IPS-15b (cell line): ENCODE data around the gene GAMT.

Experiments
- H3K27me3 ChIP-seq: one replicate; pipeline ENCODE4 v1.6.1; 2013; ENCODE audit warnings: low read length; ENCODE audit not compliant: control insufficient read depth, insufficient read depth
- H3K36me3 ChIP-seq: one replicate; pipeline ENCODE4 v1.6.1; 2013; ENCODE audit warnings: low read length; ENCODE audit not compliant: control insufficient read depth, insufficient read depth
- H3K4me1 ChIP-seq: one replicate; pipeline ENCODE4 v1.6.1; 2013; ENCODE audit warnings: mild to moderate bottlenecking, low read length; ENCODE audit not compliant: control insufficient read depth, insufficient read depth
- H3K4me3 ChIP-seq: one replicate; pipeline ENCODE4 v1.5.1; 2013; ENCODE audit warnings: low read depth, low read length
- H3K9ac ChIP-seq: one replicate; pipeline ENCODE4 v1.6.1; 2013; ENCODE audit warnings: low read depth, mild to moderate bottlenecking, low read length
- H3K9me3 ChIP-seq: one replicate; pipeline ENCODE4 v1.6.1; 2013; ENCODE audit warnings: mild to moderate bottlenecking, low read length; ENCODE audit not compliant: control insufficient read depth, insufficient read depth

GAMT gene

GRCh38 chr19:1383312-1384084 is 17.8 kb downstream of the GAMT start, which contains the start of gene NDUFS7:
Gene NDUFS7, plus strand, starts transcription at chr19:1383907. Its CDS starts 20 bp downstream, at chr19:1383927.
- peaks cover 6% of the 10 kb centered on the region for H3K4me1 ChIP-seq

GRCh38 chr19:1383017-1383311 is 18.4 kb downstream of the GAMT start:
- H3K4me1 ChIP-seq, result peaks cover 6% of the 10 kb centered on the region
- H3K27me3 ChIP-seq, result no peaks in the 10 kb centered on the region
- H3K9me3 ChIP-seq, result no peaks in the 10 kb centered on the region
- H3K9ac ChIP-seq, result no peak overlapping the region
- H3K4me3 ChIP-seq, result peak overlapping the region; percentile 33
- peaks cover 5% of the 10 kb centered on the region for H3K36me3 ChIP-seq

More at GRCh38 chr19:1383312-1384084, 17.8 kb downstream of the GAMT start, which contains the start of gene NDUFS7:
- H3K9ac ChIP-seq, result peak within 1 kb of the TSS; percentile 79
- H3K36me3 ChIP-seq, result peaks cover 10% of the 10 kb centered on the region
- no peaks in the 10 kb centered on the region for H3K9me3 ChIP-seq
- H3K27me3 ChIP-seq, result no peaks in the 10 kb centered on the region
- peak within 1 kb of the TSS; percentile 86 for H3K4me3 ChIP-seq

DNA sequence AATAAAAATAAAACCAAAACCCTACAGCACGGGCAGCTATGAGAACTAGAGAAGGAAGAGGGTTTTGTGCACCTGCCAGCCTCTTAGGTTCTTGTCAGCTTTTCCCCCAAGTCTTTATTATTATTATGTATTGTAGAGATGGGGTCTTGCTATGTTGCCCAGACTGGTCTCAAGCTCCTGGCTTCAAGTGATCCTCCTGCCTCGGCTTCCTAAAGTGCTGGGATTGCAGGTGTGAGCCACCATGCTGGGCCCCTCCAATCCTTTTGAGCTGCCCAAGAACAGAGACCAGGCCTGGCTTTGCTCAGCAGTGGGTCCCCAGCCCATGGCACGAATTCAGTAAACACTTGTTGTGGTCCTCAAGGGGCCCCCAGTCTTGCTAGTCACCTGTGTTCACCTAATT is 19.1 kb downstream of the GAMT start:
- Histone ChIP-seq H3K9me3 (no peaks in the 10 kb centered on the region), H3K4me1 (peaks cover 6% of the 10 kb centered on the region), H3K27me3 (no peaks in the 10 kb centered on the region), H3K9ac (no peak overlapping the region), H3K4me3 (no peak overlapping the region), H3K36me3 (peaks cover 8% of the 10 kb centered on the region)

GRCh38 chr19:1379961-1380489 is 21.3 kb downstream of the GAMT start:
- H3K4me3 ChIP-seq, result no peak overlapping the region
- H3K9ac ChIP-seq, result no peak overlapping the region
- H3K9me3 ChIP-seq, result no peaks in the 10 kb centered on the region
- peaks cover 12% of the 10 kb centered on the region for H3K36me3 ChIP-seq
- peaks cover 6% of the 10 kb centered on the region for H3K4me1 ChIP-seq
- no peaks in the 10 kb centered on the region for H3K27me3 ChIP-seq

GRCh38 chr19:1379126-1379905 is 22.0 kb downstream of the GAMT start:
- peaks cover 6% of the 10 kb centered on the region for H3K4me1 ChIP-seq
- H3K27me3 ChIP-seq, result no peaks in the 10 kb centered on the region
- peaks cover 14% of the 10 kb centered on the region for H3K36me3 ChIP-seq
- no peak overlapping the region for H3K4me3 ChIP-seq
- no peaks in the 10 kb centered on the region for H3K9me3 ChIP-seq
- H3K9ac ChIP-seq, result no peak overlapping the region

GRCh38 chr19:1377965-1378785 is 23.2 kb downstream of the GAMT start:
- Histone ChIP-seq H3K4me3 (no peak overlapping the region), H3K36me3 (peaks cover 26% of the 10 kb centered on the region), H3K4me1 (peaks cover 6% of the 10 kb centered on the region)

GRCh38 chr19:1377176-1377964 is 24.0 kb downstream of the GAMT start:
- H3K9me3 ChIP-seq, result no peaks in the 10 kb centered on the region
- peaks cover 31% of the 10 kb centered on the region for H3K36me3 ChIP-seq
- H3K27me3 ChIP-seq, result no peaks in the 10 kb centered on the region
- peaks cover 6% of the 10 kb centered on the region for H3K4me1 ChIP-seq
- no peak overlapping the region for H3K9ac ChIP-seq
- H3K4me3 ChIP-seq, result no peak overlapping the region

More at GRCh38 chr19:1377965-1378785, 23.2 kb downstream of the GAMT start:
- Histone ChIP-seq H3K9ac (no peak overlapping the region), H3K27me3 (no peaks in the 10 kb centered on the region), H3K9me3 (no peaks in the 10 kb centered on the region)

DNA sequence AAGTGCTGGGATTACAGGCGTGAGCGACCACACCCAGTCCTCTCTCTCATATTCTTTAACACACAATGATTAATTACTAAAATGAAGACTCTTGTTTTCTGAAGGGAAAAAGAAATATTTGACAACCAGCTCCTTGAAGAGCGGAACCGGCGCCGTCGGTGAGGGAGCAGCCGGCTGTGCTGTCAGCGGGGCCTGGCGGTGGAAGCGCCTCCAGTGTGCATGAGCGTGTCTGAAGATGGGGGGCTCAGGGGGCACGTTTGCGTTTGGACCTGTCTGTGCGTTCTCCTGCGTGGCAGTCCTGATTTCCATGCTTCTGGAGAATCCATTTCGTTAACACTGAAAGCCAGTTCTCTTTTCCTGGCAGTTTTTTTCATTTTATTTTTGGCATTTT is 24.9 kb downstream of the GAMT start:
- no peak overlapping the region for H3K9ac ChIP-seq
- no peak overlapping the region for H3K4me3 ChIP-seq
- H3K27me3 ChIP-seq, result no peaks in the 10 kb centered on the region
- peaks cover 32% of the 10 kb centered on the region for H3K36me3 ChIP-seq
- peaks cover 3% of the 10 kb centered on the region for H3K4me1 ChIP-seq
- H3K9me3 ChIP-seq, result no peaks in the 10 kb centered on the region

DNA sequence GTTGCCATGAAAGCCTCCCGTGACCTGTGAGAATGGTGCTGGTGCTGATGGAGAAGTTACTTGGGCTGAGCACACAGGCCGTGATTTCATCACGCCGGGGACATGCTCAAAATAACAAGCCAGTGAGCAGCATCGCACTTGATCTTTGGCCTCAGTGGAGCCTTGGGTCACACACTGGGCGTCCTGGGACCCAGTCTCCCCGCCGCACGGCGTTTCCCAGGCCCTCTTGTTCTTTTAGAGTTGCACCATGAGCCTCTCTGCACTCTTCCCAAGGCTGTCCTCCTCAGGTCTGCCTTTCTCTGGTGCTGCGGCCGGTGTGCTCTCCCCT is 27.1 kb downstream of the GAMT start:
- Histone ChIP-seq H3K9ac (no peak overlapping the region), H3K4me3 (no peak overlapping the region), H3K9me3 (no peaks in the 10 kb centered on the region), H3K36me3 (peaks cover 54% of the 10 kb centered on the region), H3K27me3 (no peaks in the 10 kb centered on the region), H3K4me1 (no peaks in the 10 kb centered on the region)

GRCh38 chr19:1373534-1374249 is 27.6 kb downstream of the GAMT start:
- Histone ChIP-seq H3K4me1 (no peaks in the 10 kb centered on the region), H3K9me3 (no peaks in the 10 kb centered on the region), H3K27me3 (no peaks in the 10 kb centered on the region), H3K36me3 (peaks cover 54% of the 10 kb centered on the region), H3K4me3 (no peak overlapping the region), H3K9ac (no peak overlapping the region)
